ENCODE results near the gene GABRB3.

GABRB3 gene

GRCh38 chr15:26806151-26806550 lies 33.3 kb upstream of the GABRB3 start:
- no peaks in the 10 kb centered on the region for H3K9me2 ChIP-seq (replicated peaks; ENCODE audit: control insufficient read depth, low read length)
- peaks cover 18% of the 10 kb centered on the region for H3K9me3 ChIP-seq (ENCODE audit: control insufficient read depth, insufficient read depth, low read length)
- H3K4me2 ChIP-seq (ENCODE audit: low read length): no peak overlapping the region
- no peak for TF ChIP-seq EZH2phosphoT487 (IDR thresholded peaks at IDR 0.05; ENCODE audit: borderline replicate concordance, low read length)
- H3K4me3 ChIP-seq (ENCODE audit: low read length): no peak overlapping the region
- H3K79me2 ChIP-seq (ENCODE audit: control insufficient read depth, low read length): no peaks in the 10 kb centered on the region
- no peaks in the 10 kb centered on the region for H3K27me3 ChIP-seq (ENCODE audit: control insufficient read depth, low read length)
- H3K36me3 ChIP-seq (ENCODE audit: control insufficient read depth, low read length): no peaks in the 10 kb centered on the region
- H3K27ac ChIP-seq (ENCODE audit: low read depth, low read length): no peak overlapping the region
- H3F3A ChIP-seq (ENCODE audit: control insufficient read depth, insufficient read depth): no peaks in the 10 kb centered on the region
- H3K4me1 ChIP-seq (ENCODE audit: control insufficient read depth, low read length): no peaks in the 10 kb centered on the region
- no peaks in the 10 kb centered on the region for H4K20me1 ChIP-seq (ENCODE audit: control insufficient read depth, insufficient read depth, low read depth, low read length)

GRCh38 chr15:26805470-26805869 lies 32.6 kb upstream of the GABRB3 start:
- no peak overlapping the region for H3K27ac ChIP-seq (ENCODE audit: low read depth, low read length)
- H3K9me2 ChIP-seq (replicated peaks; ENCODE audit: control insufficient read depth, low read length): no peaks in the 10 kb centered on the region
- no peak overlapping the region for H3K4me3 ChIP-seq (ENCODE audit: low read length)
- no peaks in the 10 kb centered on the region for H3K79me2 ChIP-seq (ENCODE audit: control insufficient read depth, low read length)
- H3F3A ChIP-seq (ENCODE audit: control insufficient read depth, insufficient read depth): no peaks in the 10 kb centered on the region
- peaks cover 14% of the 10 kb centered on the region for H3K9me3 ChIP-seq (ENCODE audit: control insufficient read depth, insufficient read depth, low read length)
- no peaks in the 10 kb centered on the region for H4K20me1 ChIP-seq (ENCODE audit: control insufficient read depth, insufficient read depth, low read depth, low read length)
- TF ChIP-seq EZH2phosphoT487 (IDR thresholded peaks at IDR 0.05; ENCODE audit: borderline replicate concordance, low read length) (no peak), CTCF (IDR thresholded peaks at IDR 0.05; ENCODE audit: low read depth, low read length, poor library complexity, severe bottlenecking) (no peak)
- H3K36me3 ChIP-seq (ENCODE audit: control insufficient read depth, low read length): no peaks in the 10 kb centered on the region
- no peaks in the 10 kb centered on the region for H3K27me3 ChIP-seq (ENCODE audit: control insufficient read depth, low read length)
- no peak overlapping the region for H3K4me2 ChIP-seq (ENCODE audit: low read length)
- no peaks in the 10 kb centered on the region for H3K4me1 ChIP-seq (ENCODE audit: control insufficient read depth, low read length)

- H3K27me3 ChIP-seq (ENCODE audit: control insufficient read depth, low read length): no peaks in the 10 kb centered on the region
- H3K27ac ChIP-seq (ENCODE audit: low read depth, low read length): no peak overlapping the region
Measured at GRCh38 chr15:26804063-26804804, 31.4 kb upstream of the GABRB3 start.

More at GRCh38 chr15:26804063-26804804, 31.4 kb upstream of the GABRB3 start:
- Histone ChIP-seq H3F3A (ENCODE audit: control insufficient read depth, insufficient read depth) (no peaks in the 10 kb centered on the region), H3K79me2 (ENCODE audit: control insufficient read depth, low read length) (no peaks in the 10 kb centered on the region), H3K9me2 (replicated peaks; ENCODE audit: control insufficient read depth, low read length) (no peaks in the 10 kb centered on the region), H3K9me3 (ENCODE audit: control insufficient read depth, insufficient read depth, low read length) (peaks cover 14% of the 10 kb centered on the region), H3K4me2 (ENCODE audit: low read length) (no peak overlapping the region), H3K4me1 (ENCODE audit: control insufficient read depth, low read length) (no peaks in the 10 kb centered on the region), H3K4me3 (ENCODE audit: low read length) (no peak overlapping the region), H3K36me3 (ENCODE audit: control insufficient read depth, low read length) (no peaks in the 10 kb centered on the region), H4K20me1 (ENCODE audit: control insufficient read depth, insufficient read depth, low read depth, low read length) (no peaks in the 10 kb centered on the region)
- no peak for TF ChIP-seq CTCF (IDR thresholded peaks at IDR 0.05; ENCODE audit: low read depth, low read length, poor library complexity, severe bottlenecking)

All from DOHH2 (cell line).